Common myeloid progenitor, CD34-positive (primary cell): ENCODE results near the gene GPBAR1.
"Not testable (repeated sequence)": the region's sequence is repeated elsewhere in the genome, so short reads cannot be mapped to it uniquely, and the experiment has no call there.

Experiments used
- CTCF ChIA-PET: fragments of 350-600 bp; sonication (Branson Sonifier 250); formaldehyde crosslinking; loops from one replicate; lab custom pipeline; 2021; ENCODE audit warnings: antibody characterized with exemption; lab: Charles Lee
- POLR2A ChIA-PET: fragments of 350-600 bp; sonication (Branson Sonifier 250); formaldehyde crosslinking; loops from one replicate; lab custom pipeline; 2021; ENCODE audit warnings: antibody characterized with exemption; lab: Charles Lee
- DNase-seq, 3 donors: peaks; one replicate each; pipeline versions ENCODE4 v3.0.0 to v3.0.0-alpha.2; 2013
- H3K27ac ChIP-seq, 2 experiments: 1 replicate in 1 of 2; 2 replicates in 1 of 2; pipeline ENCODE4 v1.7.0; 2013; ENCODE audit warnings: inconsistent platforms in 2 of 2, low read length in 2 of 2, mild to moderate bottlenecking in 2 of 2, low read depth in 1 of 2, moderate library complexity in 1 of 2; ENCODE audit not compliant: severe bottlenecking in 2 of 2, insufficient read depth in 1 of 2, poor library complexity in 1 of 2
- H3K27me3 ChIP-seq, 5 experiments: replicated peaks in 2 of 5; 1 replicate in 3 of 5; 2 replicates in 2 of 5; pipeline versions ENCODE4 v1.6.1 to v1.7.0; 2013; ENCODE audit warnings: low read length in 4 of 5, mild to moderate bottlenecking in 2 of 5, moderate library complexity in 2 of 5, inconsistent platforms in 1 of 5; ENCODE audit not compliant: insufficient read depth in 5 of 5, control insufficient read depth in 4 of 5
- H3K36me3 ChIP-seq, 4 experiments: 1 replicate in 2 of 4; 2 replicates in 2 of 4; pipeline versions ENCODE4 v1.6.1 to v1.7.0; 2013; ENCODE audit warnings: low read length in 3 of 4, control low read depth in 1 of 4, mild to moderate bottlenecking in 1 of 4; ENCODE audit not compliant: control insufficient read depth in 4 of 4, insufficient read depth in 4 of 4
- H3K4me1 ChIP-seq, 4 experiments: 1 replicate in 3 of 4; 2 replicates in 1 of 4; pipeline versions ENCODE4 v1.6.1 to v1.7.1; 2013; ENCODE audit warnings: low read length in 3 of 4, mild to moderate bottlenecking in 3 of 4, control low read depth in 1 of 4, inconsistent platforms in 1 of 4, moderate library complexity in 1 of 4; ENCODE audit not compliant: control insufficient read depth in 4 of 4, insufficient read depth in 4 of 4; ENCODE audit errors: control extremely low read depth in 1 of 4
- H3K4me3 ChIP-seq, 7 experiments: 1 replicate in 4 of 7; 2 replicates in 3 of 7; pipeline versions ENCODE4 v1.5.1 to v1.7.0; 2013; ENCODE audit warnings: mild to moderate bottlenecking in 7 of 7, low read length in 6 of 7, moderate library complexity in 6 of 7, inconsistent platforms in 2 of 7, low read depth in 2 of 7, control low read depth in 1 of 7; ENCODE audit not compliant: insufficient read depth in 4 of 7, control insufficient read depth in 1 of 7; ENCODE audit errors: extremely low read depth in 1 of 7
- H3K9me3 ChIP-seq, 5 experiments: 1 replicate in 4 of 5; 2 replicates in 1 of 5; pipeline versions ENCODE4 v1.6.1 to v1.7.1; 2013; ENCODE audit warnings: low read length in 4 of 5, mild to moderate bottlenecking in 2 of 5, inconsistent platforms in 1 of 5, low read depth in 1 of 5, moderate library complexity in 1 of 5; ENCODE audit not compliant: control insufficient read depth in 4 of 5, insufficient read depth in 2 of 5; ENCODE audit errors: control extremely low read depth in 1 of 5
- WGBS: methylation state at CpG from one replicate; pipeline ENCODE4 v1.1.5; 2013; ENCODE audit not compliant: insufficient coverage; 5-methylcytosine and 5-hydroxymethylcytosine counted together

GPBAR1 gene

GRCh38 chr2:218310853-218311540 is 50.2 kb downstream of the GPBAR1 start:
- Histone ChIP-seq H3K9me3 (no peaks in the 10 kb centered on the region), H3K27me3 (no peaks in the 10 kb centered on the region), H3K4me1 (peaks cover 9 to 34% (median 16%) of the 10 kb centered on the region in 4 experiments), H3K4me3 (no peak overlapping the region), H3K27ac (no peak overlapping the region), H3K36me3 (no peaks in the 10 kb centered on the region)
- POLR2A ChIA-PET, result no interaction called here
- CTCF ChIA-PET, result interaction anchor here (1.5 to 23.0 kb wide), 3 partner anchors 9 to 48 kb away, joined by 5 to 451 read pairs (median 340); partner anchors contain the start of gene CATIP
- WGBS, result 100% methylated on average over 5 of the region's 11 CpGs
- DNase-seq, result no peak

- peaks cover 12 to 41% (median 22%) of the 10 kb centered on the region in 4 experiments for H3K4me1 ChIP-seq
- POLR2A ChIA-PET, DNase-seq, H3K9me3 ChIP-seq, H3K27ac ChIP-seq, H3K36me3 ChIP-seq, H3K4me3 ChIP-seq, H3K27me3 ChIP-seq: not testable (repeated sequence)
- 98% methylated on average over 4 of the region's 11 CpGs for WGBS
- CTCF ChIA-PET, result interaction anchor here (0.9 to 23.0 kb wide), 6 partner anchors 8 to 47 kb away, joined by 3 to 451 read pairs (median 8); partner anchors contain the start of gene CATIP
Measured at GRCh38 chr2:218311541-218312266, 50.9 kb downstream of the GPBAR1 start.

GRCh38 chr2:218312267-218312756 is 51.5 kb downstream of the GPBAR1 start:
- Histone ChIP-seq H3K4me3 (no peak overlapping the region), H3K27ac (no peak overlapping the region), H3K36me3 (no peaks in the 10 kb centered on the region), H3K4me1 (peaks cover 14 to 47% (median 28%) of the 10 kb centered on the region in 4 experiments), H3K9me3 (no peaks in the 10 kb centered on the region), H3K27me3 (no peaks in the 10 kb centered on the region)
- POLR2A ChIA-PET, result interaction anchor here (0.6 kb wide), 1 partner anchor 64 kb away, joined by 3 read pairs; no protein-coding TSS in a partner anchor
- WGBS, result no CpG with 5 or more reads among the region's 2 CpGs
- DNase-seq, result no peak
- CTCF ChIA-PET, result interaction anchor here (0.6 to 22.1 kb wide), 7 partner anchors 8 to 125 kb away, joined by 3 to 340 read pairs (median 4); no protein-coding TSS in a partner anchor

- no CpG with 5 or more reads among the region's 1 CpG for WGBS
- H3K9me3 ChIP-seq, result no peaks in the 10 kb centered on the region
- peaks cover 0 to 5% (median 0%) of the 10 kb centered on the region in 4 experiments for H3K36me3 ChIP-seq
- peaks cover 15 to 50% (median 37%) of the 10 kb centered on the region in 4 experiments for H3K4me1 ChIP-seq
- DNase-seq, result no peak
- CTCF ChIA-PET, result interaction anchor here (0.8 to 22.1 kb wide), 4 partner anchors 9 to 17 kb away, joined by 4 to 340 read pairs (median 7); no protein-coding TSS in a partner anchor
- H3K4me3 ChIP-seq, result no peak overlapping the region
- H3K27ac ChIP-seq, result no peak overlapping the region
- no peaks in the 10 kb centered on the region for H3K27me3 ChIP-seq
- POLR2A ChIA-PET, result no interaction called here
Measured at GRCh38 chr2:218313356-218313755, 52.5 kb downstream of the GPBAR1 start.
